Testis (tissue), 2 donors: Measurements from ENCODE around the gene SLC25A21.

Experiments used
- POLR2A ChIP-seq: fragments of 450-650 bp; IDR thresholded peaks from one replicate; pipeline ENCODE4 v1.6.1; 2017; ENCODE audit warnings: antibody characterized with exemption, mild to moderate bottlenecking, moderate library complexity
- TF ChIP-seq, protein P1 (sequence below), 3 experiments: fragments of 450-650 bp in 2 of 3; fragments of 200-600 bp in 1 of 3; sonication (generic) in 1 of 3; IDR thresholded peaks; one replicate each; pipeline ENCODE4 v1.5.1; 2016 to 2019; ENCODE audit warnings: antibody characterized with exemption in 3 of 3, mild to moderate bottlenecking in 2 of 3, moderate library complexity in 1 of 3

DNA sequence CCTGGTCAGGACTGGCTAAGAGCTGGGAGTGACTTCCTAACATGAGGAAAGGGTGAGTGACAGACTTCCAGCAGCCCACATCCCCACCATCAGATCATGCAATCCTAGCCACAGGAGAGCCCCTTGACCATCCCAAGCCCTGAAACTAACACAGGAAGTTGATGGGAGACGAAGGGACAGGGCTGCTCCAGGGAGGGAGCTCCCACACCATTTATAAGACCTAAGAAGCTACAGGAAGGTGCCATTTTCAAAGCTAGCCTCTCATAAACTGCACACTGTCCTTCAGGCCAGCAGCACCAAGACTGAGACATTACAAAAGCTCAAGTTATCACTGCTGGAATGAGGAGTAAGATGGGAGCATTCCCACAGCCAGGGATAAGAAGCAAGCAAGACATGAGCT lies 19.4 kb downstream of the SLC25A21 start:
- TF ChIP-seq, protein P1, sequence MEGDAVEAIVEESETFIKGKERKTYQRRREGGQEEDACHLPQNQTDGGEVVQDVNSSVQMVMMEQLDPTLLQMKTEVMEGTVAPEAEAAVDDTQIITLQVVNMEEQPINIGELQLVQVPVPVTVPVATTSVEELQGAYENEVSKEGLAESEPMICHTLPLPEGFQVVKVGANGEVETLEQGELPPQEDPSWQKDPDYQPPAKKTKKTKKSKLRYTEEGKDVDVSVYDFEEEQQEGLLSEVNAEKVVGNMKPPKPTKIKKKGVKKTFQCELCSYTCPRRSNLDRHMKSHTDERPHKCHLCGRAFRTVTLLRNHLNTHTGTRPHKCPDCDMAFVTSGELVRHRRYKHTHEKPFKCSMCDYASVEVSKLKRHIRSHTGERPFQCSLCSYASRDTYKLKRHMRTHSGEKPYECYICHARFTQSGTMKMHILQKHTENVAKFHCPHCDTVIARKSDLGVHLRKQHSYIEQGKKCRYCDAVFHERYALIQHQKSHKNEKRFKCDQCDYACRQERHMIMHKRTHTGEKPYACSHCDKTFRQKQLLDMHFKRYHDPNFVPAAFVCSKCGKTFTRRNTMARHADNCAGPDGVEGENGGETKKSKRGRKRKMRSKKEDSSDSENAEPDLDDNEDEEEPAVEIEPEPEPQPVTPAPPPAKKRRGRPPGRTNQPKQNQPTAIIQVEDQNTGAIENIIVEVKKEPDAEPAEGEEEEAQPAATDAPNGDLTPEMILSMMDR (IDR thresholded peaks at IDR 0.05), result no peak
- no peak for TF ChIP-seq POLR2A
